A673 (cell line): ENCODE data around the gene CELSR1.

Source experiments
- EZH2 ChIP-seq: fragments of 200-600 bp; sonication (generic); IDR thresholded peaks from 2 replicates; pipeline ENCODE4 v1.6.1; 2017; ENCODE audit warnings: borderline replicate concordance, low read depth, mild to moderate bottlenecking, mixed read lengths, antibody characterized with exemption, low read length; ENCODE audit not compliant: poor library complexity, severe bottlenecking
- TF ChIP-seq, protein P1 (sequence below): fragments of 300-800, 200-600 bp; sonication (generic); conservative IDR thresholded peaks from 2 replicates; pipeline ENCODE4 v1.5.1; 2017; ENCODE audit warnings: low read depth, mild to moderate bottlenecking, antibody characterized with exemption, low read length, moderate library complexity, mixed read lengths

DNA sequence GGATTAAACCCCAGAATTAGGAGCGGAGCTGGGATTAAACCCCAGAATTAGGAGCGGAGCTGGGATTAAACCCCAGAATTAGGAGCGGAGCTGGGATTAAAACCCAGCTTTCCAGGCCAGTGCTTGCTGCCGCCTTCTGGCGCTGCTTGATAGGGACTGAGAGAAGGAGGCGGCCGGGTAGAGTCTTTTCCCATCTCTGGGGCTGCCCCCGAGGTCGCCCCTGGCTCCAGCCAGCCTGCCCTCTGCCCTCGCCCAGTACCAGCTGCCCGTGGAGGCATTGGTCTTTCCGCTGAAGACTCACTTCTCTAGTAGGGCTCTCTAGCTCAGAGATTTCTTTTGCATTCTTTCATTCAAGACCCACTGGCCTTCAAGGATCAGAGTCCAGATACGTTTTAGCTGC, 196.7 kb downstream of the CELSR1 start:
- TF ChIP-seq, protein P1, sequence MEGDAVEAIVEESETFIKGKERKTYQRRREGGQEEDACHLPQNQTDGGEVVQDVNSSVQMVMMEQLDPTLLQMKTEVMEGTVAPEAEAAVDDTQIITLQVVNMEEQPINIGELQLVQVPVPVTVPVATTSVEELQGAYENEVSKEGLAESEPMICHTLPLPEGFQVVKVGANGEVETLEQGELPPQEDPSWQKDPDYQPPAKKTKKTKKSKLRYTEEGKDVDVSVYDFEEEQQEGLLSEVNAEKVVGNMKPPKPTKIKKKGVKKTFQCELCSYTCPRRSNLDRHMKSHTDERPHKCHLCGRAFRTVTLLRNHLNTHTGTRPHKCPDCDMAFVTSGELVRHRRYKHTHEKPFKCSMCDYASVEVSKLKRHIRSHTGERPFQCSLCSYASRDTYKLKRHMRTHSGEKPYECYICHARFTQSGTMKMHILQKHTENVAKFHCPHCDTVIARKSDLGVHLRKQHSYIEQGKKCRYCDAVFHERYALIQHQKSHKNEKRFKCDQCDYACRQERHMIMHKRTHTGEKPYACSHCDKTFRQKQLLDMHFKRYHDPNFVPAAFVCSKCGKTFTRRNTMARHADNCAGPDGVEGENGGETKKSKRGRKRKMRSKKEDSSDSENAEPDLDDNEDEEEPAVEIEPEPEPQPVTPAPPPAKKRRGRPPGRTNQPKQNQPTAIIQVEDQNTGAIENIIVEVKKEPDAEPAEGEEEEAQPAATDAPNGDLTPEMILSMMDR = no peak
- no peak for TF ChIP-seq EZH2
